Stimulated activated CD8-positive, alpha-beta memory T cell treated with anti-CD3 and anti-CD28 coated beads, Interleukin-7, amount 100 ng/mL, for 24 hours (primary cell): ENCODE results near the gene MORN5.

ENCODE experiments used
- DNase-seq: peaks from one replicate; pipeline ENCODE4 v3.0.0-alpha.2; 2020; ENCODE audit warnings: low read depth

Gene MORN5

DNA sequence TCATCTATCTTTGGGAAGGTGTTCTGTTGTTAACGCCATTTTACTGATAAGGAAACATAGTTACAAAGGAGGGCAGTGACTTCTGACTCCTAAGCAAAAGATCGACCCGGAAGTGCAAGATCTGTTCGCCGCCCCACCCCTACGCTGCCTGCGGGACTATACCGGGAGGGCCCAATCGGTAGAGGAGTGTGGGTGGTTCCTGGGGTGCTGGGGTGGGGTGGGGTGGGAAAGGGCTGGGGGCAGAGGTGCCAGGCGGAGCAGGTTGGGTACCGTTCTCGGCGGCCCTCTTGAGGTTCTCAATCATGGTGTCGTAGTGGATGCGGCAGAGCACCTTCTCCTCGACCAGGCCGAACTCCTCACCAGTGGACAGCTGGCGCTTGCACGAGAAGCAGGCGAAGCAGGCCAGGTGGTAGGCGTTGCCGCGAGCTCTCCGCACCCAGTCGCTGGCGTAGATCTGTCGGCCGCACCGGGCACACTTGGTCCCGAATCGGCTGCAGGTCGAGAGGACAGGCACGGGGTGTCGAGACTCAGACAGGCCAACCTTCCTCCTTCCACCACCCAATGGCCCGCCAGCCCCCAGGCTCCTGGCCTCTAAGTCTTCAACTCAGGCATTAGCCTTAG is 57.2 kb downstream of the MORN5 start:
- no peak for DNase-seq

GRCh38 chr9:122217640-122218039 is 57.9 kb downstream of the MORN5 start:
- no peak for DNase-seq

DNA sequence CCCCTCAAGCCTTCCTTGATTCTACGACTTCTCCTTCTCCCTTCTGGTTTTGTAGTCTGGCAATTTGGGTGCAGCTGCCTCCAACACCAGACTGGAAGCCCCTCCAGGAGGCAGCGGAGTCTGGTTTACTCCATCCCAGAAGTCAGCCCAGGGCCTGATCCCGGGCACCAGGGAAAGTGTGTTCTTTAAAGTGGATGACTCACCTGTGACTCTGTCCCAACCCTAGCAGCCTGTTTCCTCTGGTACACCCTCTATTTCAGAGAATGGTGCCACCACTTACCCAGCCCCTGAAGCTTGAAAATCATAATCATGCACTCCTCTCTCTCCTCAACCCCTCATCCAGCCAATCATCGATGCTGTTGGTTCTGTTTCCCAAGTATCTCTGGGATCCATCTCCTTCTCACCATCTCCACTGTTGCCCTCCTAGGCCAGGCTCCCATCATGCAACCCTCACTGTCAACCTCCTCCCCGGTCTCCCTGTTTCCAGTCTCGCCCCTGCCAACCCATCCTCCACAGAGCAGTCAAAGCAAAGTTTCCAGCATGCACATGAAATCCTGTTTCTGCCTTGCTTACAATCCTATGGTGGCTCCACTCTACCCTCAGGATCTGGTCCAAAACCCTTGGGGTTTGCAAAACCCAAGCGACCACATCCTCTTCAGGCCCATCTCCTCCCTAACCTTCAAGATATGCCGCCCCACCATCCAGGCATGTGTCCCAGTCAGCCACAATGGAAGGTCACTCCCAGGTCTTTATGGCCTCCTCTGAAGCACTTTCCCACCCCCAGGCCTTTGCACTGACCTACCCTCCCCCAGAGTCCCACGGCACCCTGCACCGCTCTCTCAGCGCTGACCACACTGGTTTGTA is 58.6 kb downstream of the MORN5 start:
- no peak for DNase-seq

DNA sequence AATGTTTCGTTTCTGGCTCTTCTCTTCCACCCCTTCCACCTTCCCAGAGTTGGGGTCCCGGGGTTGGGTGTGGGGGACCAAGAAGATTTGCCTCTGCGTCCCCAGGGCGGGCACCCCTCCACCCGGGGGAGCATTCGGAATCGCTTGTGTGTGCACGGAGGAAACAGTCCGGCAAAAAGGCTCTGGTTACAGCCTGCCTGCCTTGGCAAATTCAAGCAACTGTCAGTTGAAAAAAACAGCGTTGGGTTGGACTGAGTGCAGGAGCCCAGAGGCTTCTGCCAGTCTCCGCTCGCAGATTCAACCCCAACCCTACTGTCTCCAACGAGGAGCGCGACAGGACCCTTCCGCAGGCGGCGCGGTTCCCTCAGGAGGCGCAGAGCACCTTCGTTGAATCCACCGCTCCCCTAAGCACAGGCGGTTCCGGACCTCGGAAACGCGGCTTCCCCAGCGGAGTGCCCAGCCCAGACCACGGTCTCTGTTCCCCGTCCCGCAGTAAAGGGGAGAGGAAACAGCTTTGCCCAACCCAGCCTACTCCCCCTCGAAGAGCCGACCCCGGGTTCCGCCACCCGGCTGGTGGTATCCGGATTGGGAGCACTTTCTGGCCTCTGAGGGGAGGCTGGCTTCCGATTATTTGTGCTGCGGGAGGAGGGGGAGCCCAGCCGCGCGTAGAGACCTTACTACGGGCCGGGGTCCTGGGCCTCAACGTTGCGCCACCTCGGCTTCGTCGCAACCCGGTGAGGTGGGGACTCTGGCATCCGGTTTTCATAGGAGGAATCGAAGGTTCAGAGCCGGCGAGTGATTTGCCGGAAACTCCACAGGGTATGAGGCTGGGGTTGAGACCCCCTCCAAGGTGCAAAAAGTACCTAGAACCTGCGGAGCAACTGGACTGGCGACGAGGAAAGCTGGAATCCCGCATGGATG is 59.5 kb downstream of the MORN5 start:
- no peak for DNase-seq

- no peak for DNase-seq
These were observed 60.4 kb downstream of the MORN5 start for GRCh38 chr9:122219856-122220672.

DNA sequence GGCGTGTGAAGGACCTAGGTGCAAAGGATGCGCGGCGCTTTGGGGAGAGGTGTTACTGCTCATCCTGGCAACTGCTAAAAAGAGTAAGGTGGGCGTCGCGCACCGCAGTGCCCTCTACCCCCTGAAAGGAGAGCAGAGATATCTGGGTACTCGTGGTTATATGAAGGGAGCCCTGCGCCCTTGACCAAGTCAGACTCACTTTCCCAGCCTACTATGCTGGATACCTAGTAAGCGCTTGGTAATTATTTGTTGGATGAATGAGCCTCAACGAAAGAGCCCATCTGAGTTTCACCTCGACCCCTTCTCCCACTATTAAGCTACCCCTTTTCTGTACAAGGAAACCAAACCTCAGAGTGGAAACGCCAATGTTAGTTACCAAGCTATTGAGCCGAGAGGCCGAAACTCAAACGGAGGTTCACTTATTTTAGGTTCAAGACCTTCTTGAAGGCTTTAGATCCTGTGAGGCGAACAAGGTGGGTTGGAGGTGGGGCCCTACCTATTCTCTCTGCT is 61.0 kb downstream of the MORN5 start:
- no peak for DNase-seq

GRCh38 chr9:122221183-122221811 is 61.6 kb downstream of the MORN5 start:
- DNase-seq = no peak

- no peak for DNase-seq
These were observed 63.1 kb downstream of the MORN5 start for GRCh38 chr9:122222791-122223190.

GRCh38 chr9:122223435-122223834 is 63.7 kb downstream of the MORN5 start:
- no peak for DNase-seq

DNA sequence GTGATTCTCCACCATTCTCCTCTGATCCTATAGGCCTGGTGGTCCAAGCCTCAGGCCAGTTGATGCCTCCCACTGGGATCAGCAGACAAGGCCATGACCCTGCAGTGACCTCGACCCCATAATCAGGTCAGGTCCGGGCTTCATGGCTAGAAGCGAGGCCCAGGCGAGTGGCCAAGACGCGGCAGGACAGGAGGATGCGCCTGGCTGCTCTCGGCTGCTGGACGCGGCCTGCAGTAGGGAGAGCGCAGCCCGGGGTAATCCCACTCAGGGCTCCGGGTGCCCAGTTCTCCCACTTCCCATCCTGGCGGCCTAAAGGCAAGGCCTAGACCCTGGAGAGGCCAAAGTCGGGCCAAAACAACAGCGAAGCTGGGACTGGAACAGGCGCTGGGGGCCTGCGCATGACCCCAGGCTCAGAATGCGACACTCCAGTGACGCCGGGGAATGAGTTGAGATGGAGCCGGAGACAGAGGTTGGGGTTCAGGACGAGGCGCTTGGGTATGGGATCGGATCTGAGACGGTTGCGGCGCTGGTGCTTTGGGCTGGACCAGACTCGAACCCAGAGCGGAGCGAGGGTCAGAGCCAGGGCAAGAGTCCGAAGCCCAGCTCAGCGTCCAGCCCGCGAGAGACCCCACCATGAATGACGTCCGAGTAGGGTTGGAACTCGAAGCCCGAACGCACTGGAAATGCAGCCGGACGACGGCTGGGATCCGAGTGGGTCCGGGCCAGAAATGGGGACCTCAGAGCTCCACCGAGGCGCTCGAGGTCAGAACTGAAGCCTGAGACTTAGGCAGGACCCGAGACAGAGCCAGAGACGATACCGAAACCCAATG is 65.8 kb downstream of the MORN5 start:
- DNase-seq = no peak

DNA sequence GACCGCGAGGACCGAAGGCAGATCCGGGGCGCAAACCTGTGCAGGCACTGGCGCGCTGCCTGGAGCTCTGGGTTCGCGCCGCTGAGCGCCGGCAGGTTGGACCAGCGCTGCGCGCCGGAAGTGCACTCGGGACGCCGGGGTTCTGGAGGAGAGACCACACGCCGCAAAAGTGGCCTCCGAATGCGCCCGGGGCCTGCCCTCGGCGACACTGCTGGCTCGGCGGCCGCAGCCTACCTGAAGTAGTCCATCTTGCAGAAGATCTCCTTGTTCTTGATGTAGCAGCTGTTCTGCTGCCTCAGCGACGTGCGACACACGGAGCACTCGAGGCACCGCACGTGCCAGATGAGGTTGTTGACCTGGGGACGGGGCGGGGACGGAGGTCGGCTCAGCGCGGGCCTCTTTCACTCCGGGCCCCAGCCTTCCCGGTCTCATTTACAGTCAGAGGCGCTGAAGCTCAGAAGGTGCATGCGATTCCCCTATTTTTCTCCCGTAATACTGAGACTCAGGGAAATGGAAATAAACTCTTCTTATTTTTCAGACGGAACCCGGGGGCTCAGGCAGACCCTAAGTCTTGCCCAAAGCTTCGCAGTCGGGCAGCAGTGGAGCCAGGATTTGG is 66.5 kb downstream of the MORN5 start:
- DNase-seq = no peak

DNA sequence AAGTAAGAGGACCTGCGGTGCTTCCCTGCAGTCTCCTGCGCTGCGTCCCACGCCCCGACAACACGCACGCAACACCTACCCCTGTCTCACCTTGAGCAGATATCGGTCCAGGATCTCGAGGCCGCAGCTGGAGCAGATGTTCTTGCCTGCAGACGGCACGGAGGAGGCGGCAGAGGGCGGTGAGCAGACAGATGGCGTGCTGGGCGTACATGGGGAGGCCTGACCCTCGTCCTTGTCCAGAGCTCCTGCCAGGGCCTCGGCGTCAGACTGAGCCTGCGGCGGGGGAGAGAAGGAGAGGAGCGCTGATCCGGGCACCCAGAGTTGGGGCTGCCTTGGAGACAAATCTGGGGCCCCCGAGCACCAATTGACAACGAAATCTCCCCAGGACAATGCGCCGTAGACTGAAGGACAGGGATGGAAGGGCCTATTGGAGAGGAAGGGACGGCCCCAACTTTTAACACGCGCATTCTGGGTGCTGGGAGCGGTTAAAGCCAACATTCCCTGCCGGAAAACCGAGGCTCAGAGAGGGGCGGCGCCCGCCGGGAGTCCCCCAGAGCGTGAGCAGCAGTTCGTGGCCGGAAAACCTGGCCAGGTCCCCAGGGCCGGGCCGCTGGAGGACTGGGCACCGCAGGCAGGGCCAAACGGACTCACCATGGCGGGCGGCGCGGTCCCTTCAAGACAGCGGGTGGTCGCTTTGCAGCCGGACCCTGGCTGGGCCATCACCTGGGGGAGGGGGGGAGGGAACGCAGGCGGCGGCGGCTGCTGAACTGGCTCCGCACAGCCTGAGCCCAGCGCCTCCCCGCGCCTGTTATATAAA is 67.3 kb downstream of the MORN5 start:
- no peak for DNase-seq

DNA sequence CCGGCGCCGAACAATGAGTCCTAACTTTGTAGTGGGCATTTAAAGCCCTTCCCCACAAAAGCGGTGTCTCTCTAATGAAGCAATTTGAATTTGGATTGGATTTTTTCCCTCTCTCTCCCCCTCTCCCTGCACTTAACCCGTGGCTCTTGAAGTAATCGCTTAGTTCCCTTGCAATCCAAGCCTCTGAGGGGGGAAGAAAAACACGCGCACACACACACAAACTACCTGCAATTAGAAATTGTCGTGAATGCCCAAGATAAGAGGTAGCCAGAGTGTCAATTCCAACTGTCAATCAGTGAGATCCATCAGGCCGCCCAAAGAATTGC is 67.8 kb downstream of the MORN5 start:
- no peak for DNase-seq

DNA sequence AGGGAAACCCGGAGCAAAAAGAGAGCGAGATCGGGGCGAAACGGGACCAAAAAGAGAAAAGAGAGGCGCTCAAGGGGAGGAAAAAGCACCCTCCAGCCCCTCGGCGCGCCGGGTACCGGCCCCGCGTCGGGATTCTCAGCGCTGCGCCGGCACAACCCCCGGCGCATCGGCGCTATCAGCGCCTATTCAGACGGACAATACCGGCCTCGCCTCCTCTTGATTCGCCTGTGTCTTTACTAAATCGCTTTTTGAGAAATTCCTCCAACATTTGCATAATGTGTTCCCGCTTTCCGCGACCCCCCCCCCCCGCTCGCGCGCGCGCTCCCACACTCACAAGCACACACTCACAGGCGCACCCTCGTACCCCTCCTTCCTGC is 68.5 kb downstream of the MORN5 start:
- no peak for DNase-seq

DNA sequence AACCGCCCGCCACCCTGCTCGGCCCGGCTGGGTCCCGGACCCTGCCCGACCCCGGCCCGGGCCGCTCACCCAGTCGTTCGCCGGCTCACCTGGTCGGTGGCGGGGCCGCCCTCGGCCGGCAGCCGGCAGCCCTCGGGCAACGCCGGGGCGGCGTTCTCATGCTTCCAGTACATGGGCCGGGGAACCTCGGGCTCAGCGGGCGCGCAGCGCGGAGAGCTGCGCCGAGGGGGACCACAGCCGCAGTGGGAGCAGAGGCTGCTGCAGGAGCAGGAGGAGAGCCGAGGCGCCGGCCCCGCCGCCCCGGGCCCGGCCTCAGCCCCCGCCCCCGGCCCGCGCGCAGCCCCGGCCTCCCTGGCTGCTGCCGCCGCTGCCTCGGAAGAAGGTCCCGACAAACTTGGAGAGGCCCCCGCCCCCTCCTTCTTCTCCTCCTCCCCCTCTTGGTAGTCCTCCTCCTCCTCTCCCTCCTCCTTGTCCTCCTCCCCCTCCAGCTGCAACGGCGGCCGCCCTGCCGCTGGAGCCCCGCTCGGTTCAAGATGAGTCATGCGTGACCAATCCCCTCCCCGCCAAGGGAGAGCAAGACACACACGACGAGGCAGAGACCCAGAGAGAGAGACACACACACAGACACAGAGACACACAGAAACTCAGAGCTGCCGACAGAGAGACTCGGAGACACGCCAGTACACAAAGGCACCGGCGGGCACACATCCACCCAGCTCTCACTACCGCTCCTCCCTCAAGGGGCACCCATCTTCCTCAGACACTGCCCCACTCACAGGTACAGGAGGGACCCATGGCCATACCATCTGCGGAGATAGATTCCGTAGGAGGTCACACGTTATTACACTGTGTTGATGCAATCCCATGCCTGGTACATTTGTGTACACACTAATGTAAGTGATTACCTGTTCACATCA is 69.1 kb downstream of the MORN5 start, which contains the start of gene LHX6:
TSS of gene LHX6 (minus strand) at position 390 of the 917 bp plus-strand sequence. CDS start at position 173, 217 bp downstream.
- DNase-seq = no peak

DNA sequence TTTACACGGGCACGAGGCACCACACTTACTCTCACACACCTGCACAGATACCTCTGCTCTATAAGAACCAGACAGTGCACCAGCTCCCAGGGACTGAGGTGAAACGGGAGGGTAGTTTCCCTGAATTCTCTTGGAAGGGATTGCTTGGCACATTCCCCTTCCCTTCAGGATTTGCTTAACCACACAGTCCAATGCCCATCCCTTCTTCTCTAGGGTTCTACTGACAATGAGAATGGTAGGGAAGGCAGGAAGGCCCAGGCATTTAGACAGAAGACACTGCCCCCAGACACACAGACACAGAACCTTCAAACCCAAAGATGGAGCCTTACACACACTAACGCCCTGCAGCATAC is 69.8 kb downstream of the MORN5 start:
- no peak for DNase-seq

DNA sequence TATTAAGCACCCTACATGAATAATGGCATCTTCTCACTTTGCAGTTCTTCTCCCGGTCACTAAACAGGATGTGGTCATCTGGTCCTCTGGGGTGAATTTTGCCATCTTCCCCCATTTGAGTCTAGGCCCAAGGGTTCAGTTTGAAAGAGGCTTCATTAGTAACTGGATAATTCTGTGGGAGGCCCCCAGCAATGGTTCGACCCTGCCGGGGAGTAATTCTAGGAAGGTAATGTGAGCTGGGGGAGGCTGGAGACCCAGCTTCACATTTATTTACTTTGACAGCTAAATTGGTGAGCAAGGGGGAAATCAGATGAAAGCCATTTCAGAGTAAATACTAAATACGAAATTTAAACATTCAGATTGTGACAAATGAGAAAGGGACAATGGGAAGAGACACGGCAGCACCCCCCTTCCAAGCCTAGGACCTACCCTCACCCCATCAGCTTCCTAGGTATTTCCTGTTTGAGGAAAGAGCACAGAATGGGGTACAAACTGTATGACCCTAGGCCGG is 73.1 kb downstream of the MORN5 start:
- no peak for DNase-seq
